Tibial artery (tissue), 4 donors: ENCODE data around the gene ABLIM2.

ENCODE experiments used
- DNase-seq, 2 donors: peaks; one replicate each; pipeline ENCODE4 v3.0.0-alpha.2; 2019
- H3K27ac ChIP-seq, 2 donors: fragments of 200-600 bp; sonication (generic) in 1 of 2; 1 replicate in 1 of 2; 2 replicates in 1 of 2; pipeline ENCODE4 v1.5.1; 2018 to 2019; ENCODE audit warnings: mild to moderate bottlenecking in 1 of 2
- H3K27me3 ChIP-seq, 2 donors: fragments of 200-600 bp; sonication (generic) in 1 of 2; one replicate each; pipeline versions ENCODE4 v1.5.1 to v1.6.0; 2016 to 2019
- H3K36me3 ChIP-seq, 3 donors: fragments of 200-600 bp; sonication (generic) in 2 of 3; one replicate each; pipeline ENCODE4 v1.5.1; 2016 to 2019; ENCODE audit warnings: mild to moderate bottlenecking in 2 of 3
- H3K4me1 ChIP-seq, 4 donors: fragments of 200-600 bp; sonication (generic) in 2 of 4; 1 replicate in 3 of 4; 2 replicates in 1 of 4; pipeline ENCODE4 v1.5.1; 2016 to 2019
- H3K4me3 ChIP-seq, 2 donors: fragments of 200-600 bp; sonication (generic) in 1 of 2; 1 replicate in 1 of 2; 2 replicates in 1 of 2; pipeline ENCODE4 v1.5.1; 2018 to 2019; ENCODE audit warnings: mild to moderate bottlenecking in 2 of 2
- H3K9me3 ChIP-seq, 3 donors: fragments of 200-600 bp; sonication (generic) in 1 of 3; one replicate each; pipeline ENCODE4 v1.5.1; 2016 to 2019
- intact Hi-C: fragments of 100-400 bp; cut with DNase I; formaldehyde crosslinking; loops from one replicate; pipeline ENCODE4 v1.15.0; 2023; ENCODE audit warnings: low total_unique reads
- TF ChIP-seq, protein P1 (sequence below), 2 experiments: fragments of 200-600 bp in 1 of 2; fragments of 450-650 bp in 1 of 2; IDR thresholded peaks; one replicate each; pipeline ENCODE4 v1.5.1; 2017 to 2019; ENCODE audit warnings: antibody characterized with exemption in 2 of 2, mild to moderate bottlenecking in 1 of 2, moderate library complexity in 1 of 2

The ABLIM2 gene

DNA sequence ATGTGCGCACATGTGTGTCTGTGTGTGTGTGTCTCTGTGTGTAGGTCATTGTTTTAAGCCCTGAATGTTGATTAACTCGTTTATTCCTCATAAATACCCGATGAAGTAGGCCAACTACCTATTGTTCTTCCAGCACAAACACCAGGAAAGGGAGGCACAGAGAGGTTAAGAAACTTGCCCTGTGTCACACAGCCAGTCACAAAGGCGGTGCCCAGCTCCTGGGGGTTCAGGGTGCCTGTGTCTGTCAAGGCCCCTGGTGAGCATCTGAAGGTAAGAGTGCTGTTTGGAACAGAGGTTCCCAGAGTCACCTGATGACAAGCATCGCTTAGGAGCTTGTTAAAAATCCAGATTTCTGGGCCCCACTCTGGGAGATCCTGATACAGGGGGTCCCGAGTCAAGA, 22.5 kb upstream of the ABLIM2 start:
- no peak overlapping the region for H3K4me3 ChIP-seq
- peaks cover 0 to 28% of the 10 kb centered on the region in 2 donors for H3K27me3 ChIP-seq
- no peaks in the 10 kb centered on the region for H3K9me3 ChIP-seq
- peaks cover 0 to 11% (median 6%) of the 10 kb centered on the region in 4 donors for H3K4me1 ChIP-seq
- no peak for DNase-seq
- H3K27ac ChIP-seq, result no peak overlapping the region
- intact Hi-C loops, result no loop called here
- no peaks in the 10 kb centered on the region for H3K36me3 ChIP-seq
- TF ChIP-seq, protein P1, sequence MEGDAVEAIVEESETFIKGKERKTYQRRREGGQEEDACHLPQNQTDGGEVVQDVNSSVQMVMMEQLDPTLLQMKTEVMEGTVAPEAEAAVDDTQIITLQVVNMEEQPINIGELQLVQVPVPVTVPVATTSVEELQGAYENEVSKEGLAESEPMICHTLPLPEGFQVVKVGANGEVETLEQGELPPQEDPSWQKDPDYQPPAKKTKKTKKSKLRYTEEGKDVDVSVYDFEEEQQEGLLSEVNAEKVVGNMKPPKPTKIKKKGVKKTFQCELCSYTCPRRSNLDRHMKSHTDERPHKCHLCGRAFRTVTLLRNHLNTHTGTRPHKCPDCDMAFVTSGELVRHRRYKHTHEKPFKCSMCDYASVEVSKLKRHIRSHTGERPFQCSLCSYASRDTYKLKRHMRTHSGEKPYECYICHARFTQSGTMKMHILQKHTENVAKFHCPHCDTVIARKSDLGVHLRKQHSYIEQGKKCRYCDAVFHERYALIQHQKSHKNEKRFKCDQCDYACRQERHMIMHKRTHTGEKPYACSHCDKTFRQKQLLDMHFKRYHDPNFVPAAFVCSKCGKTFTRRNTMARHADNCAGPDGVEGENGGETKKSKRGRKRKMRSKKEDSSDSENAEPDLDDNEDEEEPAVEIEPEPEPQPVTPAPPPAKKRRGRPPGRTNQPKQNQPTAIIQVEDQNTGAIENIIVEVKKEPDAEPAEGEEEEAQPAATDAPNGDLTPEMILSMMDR (IDR thresholded peaks at IDR 0.05), result no peak

DNA sequence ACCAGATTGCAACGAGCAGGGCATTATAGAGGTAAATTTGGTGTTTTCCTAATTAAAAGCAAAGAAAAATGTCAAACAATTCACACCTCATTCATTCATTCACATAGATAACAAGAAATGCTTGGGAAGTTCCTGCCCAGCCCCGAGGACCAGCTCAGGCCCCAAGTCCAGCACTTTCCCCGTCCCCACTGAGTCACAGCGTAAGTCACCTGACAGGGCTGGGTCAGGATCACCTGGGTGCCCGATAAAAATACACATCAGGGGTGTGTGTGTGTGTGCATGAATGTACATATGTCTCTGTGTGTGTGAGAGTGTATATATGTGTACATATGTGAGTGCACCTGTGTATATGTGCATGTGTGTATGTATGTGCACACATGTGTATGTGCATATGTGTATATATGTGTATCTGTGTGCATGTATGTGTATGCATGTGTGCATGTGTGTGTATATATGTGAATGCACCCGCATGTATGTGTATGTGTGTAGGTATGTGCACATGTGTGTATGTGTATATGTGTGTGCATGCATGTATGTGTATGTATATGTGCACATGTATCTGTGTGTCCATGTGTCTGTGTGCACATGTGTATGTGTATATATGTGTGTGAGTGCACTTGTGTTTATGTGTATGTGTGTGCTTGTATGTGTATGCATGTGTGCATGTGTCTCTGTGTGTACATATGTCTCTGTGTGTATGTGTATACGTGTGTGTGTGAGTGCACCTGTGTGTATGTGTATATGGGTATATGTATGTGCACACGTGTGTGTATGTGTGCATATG, 21.9 kb upstream of the ABLIM2 start:
- no peaks in the 10 kb centered on the region for H3K9me3 ChIP-seq
- H3K27me3 ChIP-seq, result peaks cover 0 to 28% of the 10 kb centered on the region in 2 donors
- H3K4me1 ChIP-seq, result peaks cover 0 to 11% (median 6%) of the 10 kb centered on the region in 4 donors
- no peaks in the 10 kb centered on the region for H3K36me3 ChIP-seq
- no peak for DNase-seq
- H3K27ac ChIP-seq, result no peak overlapping the region
- intact Hi-C loops, result no loop called here
- TF ChIP-seq, protein P1 (IDR thresholded peaks at IDR 0.05), result no peak
- no peak overlapping the region for H3K4me3 ChIP-seq

- intact Hi-C loops, result no loop called here
Measured at GRCh38 chr4:8179771-8180170, 21.2 kb upstream of the ABLIM2 start.

DNA sequence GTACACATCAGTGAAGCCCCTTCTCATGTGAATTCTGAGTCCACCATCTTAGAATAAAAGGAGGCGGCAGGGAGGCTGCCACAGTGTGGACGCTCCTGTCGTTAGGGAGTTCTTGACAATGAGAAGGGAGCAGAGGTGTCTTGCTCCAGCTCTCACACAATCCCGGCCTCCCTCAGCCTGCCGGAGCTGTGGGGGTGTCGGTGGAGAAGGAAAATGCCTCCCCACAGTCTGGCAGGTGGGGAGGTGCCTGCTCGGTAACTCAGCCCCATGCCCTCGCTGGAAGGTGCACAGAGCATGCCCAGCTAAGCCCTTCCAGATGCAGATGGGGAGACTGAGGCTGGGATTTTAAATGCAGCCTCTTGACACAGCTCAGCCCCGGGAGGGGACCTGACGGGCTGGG, 20.5 kb upstream of the ABLIM2 start:
- TF ChIP-seq, protein P1 (IDR thresholded peaks at IDR 0.05), result no peak
- Histone ChIP-seq H3K27ac (no peak overlapping the region), H3K9me3 (no peaks in the 10 kb centered on the region), H3K36me3 (no peaks in the 10 kb centered on the region), H3K27me3 (peaks cover 0 to 25% of the 10 kb centered on the region in 2 donors), H3K4me3 (no peak overlapping the region), H3K4me1 (peaks cover 0 to 11% (median 6%) of the 10 kb centered on the region in 4 donors)
- DNase-seq, result no peak
- intact Hi-C loops, result no loop called here

More at GRCh38 chr4:8179771-8180170, 21.2 kb upstream of the ABLIM2 start:
- Histone ChIP-seq H3K27me3 (peaks cover 0 to 28% of the 10 kb centered on the region in 2 donors), H3K4me3 (no peak overlapping the region), H3K27ac (no peak overlapping the region), H3K4me1 (peaks cover 0 to 11% (median 6%) of the 10 kb centered on the region in 4 donors), H3K9me3 (no peaks in the 10 kb centered on the region), H3K36me3 (no peaks in the 10 kb centered on the region)
- DNase-seq, result no peak
- TF ChIP-seq, protein P1 (IDR thresholded peaks at IDR 0.05), result no peak

DNA sequence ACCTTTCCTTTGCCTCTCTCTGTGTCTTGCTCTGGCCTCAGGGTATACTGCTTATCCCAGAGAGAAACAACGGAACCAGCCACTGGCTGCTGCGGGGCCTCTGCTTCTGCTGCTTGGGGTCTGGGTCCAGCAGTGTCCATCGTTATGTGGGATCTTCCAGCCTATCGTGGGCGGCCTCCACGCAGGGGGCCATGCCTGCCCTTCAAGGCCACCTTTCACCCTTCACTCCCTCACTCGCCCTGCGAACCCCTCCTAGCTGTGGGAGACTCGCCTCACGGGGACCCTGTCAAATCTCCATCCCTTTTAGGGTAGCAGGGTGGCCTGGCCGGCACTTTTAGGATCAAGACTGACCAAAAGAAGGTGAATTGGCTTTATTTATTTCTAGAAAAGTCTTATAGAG, 19.3 kb upstream of the ABLIM2 start:
- H3K4me3 ChIP-seq, result no peak overlapping the region
- no peaks in the 10 kb centered on the region for H3K9me3 ChIP-seq
- H3K27me3 ChIP-seq, result peaks cover 0 to 24% of the 10 kb centered on the region in 2 donors
- H3K27ac ChIP-seq, result no peak overlapping the region
- intact Hi-C loops, result no loop called here
- TF ChIP-seq, protein P1 (IDR thresholded peaks at IDR 0.05), result no peak
- peaks cover 0 to 2% (median 2%) of the 10 kb centered on the region in 4 donors for H3K4me1 ChIP-seq
- no peak for DNase-seq
- no peaks in the 10 kb centered on the region for H3K36me3 ChIP-seq
